ENCODE measurements around the gene SLMAP. TPM values are rescaled to one million over a fixed set of nuclear protein-coding genes. Genes with fewer than 3 reads are reported as not detected.
"Not testable (repeated sequence)": the region's sequence is repeated elsewhere in the genome, so short reads cannot be mapped to it uniquely, and the experiment has no call there.

The SLMAP gene
- total RNA-seq, 1 experiment from 2014 or later: 33.5 TPM

DNA sequence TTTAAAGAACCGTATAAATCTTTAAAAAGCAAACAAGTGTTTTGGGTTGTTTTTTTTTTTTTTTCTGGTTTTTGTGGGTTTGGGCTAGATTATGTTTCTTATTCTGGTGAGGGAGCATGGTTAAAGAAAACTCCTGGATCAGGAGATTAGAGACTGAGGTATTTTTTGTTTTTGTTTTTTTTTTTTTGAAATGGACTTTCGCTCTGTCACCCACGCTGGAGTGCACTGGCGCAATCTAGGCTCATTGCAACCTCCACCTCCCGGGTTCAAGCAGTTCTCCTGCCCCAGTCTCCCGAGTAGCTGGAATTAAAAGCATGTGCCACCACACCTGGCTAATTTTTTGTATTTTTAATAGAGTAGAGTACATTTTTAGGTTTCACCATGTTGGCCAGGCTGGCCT lies 95.2 kb downstream of the SLMAP start:
- H3K36me3 ChIP-seq (replicated peaks; ENCODE audit: control insufficient read depth, insufficient read depth, low read length): no peaks in the 10 kb centered on the region
- no peaks in the 10 kb centered on the region for H3K27me3 ChIP-seq (ENCODE audit: control insufficient read depth, insufficient read depth, low read length)
- no peak overlapping the region for H3K4me3 ChIP-seq (ENCODE audit: insufficient read depth, low read depth, low read length)
- DNase-seq: no peak

DNA sequence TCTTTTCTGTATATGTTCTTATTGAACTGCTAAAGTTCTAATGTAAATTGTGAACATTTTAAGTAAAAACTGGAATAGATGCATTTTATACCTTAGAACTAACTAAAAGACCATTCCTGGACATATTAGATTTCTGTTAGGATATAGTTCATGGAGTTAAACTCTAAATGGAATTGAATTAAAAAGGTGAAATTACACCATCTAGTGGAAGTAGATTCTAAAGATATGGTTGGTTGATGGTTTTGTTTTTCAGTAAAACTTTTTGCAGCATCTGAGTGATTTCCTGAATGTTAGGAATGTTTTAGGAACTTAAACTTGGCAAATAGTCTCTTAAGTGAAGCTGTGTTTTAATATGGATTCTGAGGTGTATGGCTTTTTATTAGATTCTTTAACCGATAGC lies 96.8 kb downstream of the SLMAP start:
- Histone ChIP-seq H3K36me3 (replicated peaks; ENCODE audit: control insufficient read depth, insufficient read depth, low read length) (no peaks in the 10 kb centered on the region), H3K27me3 (ENCODE audit: control insufficient read depth, insufficient read depth, low read length) (no peaks in the 10 kb centered on the region), H3K4me3 (ENCODE audit: insufficient read depth, low read depth, low read length) (no peak overlapping the region)
- no peak for DNase-seq

DNA sequence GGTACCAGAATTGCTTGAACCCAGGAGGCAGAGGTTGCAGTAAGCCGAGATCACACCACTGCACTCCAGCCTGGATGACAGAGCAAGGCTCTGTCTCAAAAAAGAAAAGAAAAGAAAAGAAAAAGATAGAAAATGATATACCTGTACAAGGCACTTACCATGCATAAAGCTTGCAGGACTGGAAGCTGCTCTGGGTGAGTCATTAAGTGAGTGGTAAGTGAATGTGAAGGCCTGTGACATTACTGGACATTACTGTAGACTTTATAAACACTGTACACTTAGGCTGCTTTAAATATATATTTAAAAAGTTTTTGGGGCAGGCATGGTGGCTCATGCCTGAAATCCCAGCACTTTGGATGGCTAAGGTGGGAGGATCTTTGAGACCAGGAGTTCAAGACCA lies 99.2 kb downstream of the SLMAP start:
- DNase-seq: no peak
- Histone ChIP-seq H3K36me3 (replicated peaks; ENCODE audit: control insufficient read depth, insufficient read depth, low read length) (no peaks in the 10 kb centered on the region), H3K4me3 (ENCODE audit: insufficient read depth, low read depth, low read length) (no peak overlapping the region), H3K27me3 (ENCODE audit: control insufficient read depth, insufficient read depth, low read length) (no peaks in the 10 kb centered on the region)

DNA sequence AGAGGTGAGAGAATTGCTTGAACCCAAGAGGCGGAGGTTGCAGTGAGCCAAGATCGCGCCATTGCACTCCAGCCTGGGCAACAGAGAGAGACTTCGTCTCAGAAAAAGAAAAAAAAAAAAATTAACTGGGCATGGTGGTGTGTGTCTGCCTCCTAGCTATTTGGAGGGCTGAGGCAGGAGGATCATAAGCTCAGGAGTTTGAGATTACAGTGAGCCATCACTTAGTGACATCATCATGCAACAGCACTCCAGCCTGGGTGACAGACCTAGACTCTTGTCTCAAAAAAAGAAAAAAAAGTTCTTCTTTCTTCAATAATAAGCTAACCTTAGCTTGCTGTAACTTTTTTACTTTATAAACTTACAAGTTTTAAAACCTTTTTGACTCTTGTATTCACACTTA lies 99.8 kb downstream of the SLMAP start:
- no peak for DNase-seq
- no peak overlapping the region for H3K4me3 ChIP-seq (ENCODE audit: insufficient read depth, low read depth, low read length)
- no peaks in the 10 kb centered on the region for H3K27me3 ChIP-seq (ENCODE audit: control insufficient read depth, insufficient read depth, low read length)
- no peaks in the 10 kb centered on the region for H3K36me3 ChIP-seq (replicated peaks; ENCODE audit: control insufficient read depth, insufficient read depth, low read length)

DNA sequence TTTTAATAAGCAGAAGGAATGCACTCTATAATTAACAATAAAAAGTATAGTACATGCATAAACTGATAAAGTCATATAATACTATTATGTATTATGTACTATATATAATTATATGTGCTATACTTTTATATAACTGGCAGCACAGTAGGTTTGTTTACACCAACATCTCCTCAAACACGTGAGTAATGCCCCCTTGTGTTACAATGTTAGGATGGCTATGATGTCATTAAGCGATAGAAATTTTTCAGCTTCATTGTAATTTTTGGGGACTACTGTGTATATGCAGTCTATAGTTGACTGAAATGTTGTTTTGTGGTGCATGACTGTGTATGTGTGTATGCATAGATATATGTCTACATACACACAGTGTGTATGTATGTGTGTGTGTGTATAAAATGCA lies 100.6 kb downstream of the SLMAP start:
- Histone ChIP-seq H3K36me3 (replicated peaks; ENCODE audit: control insufficient read depth, insufficient read depth, low read length) (peaks cover 1% of the 10 kb centered on the region; the same call in 1 of the 2 replicates), H3K27me3 (ENCODE audit: control insufficient read depth, insufficient read depth, low read length) (no peaks in the 10 kb centered on the region), H3K4me3 (ENCODE audit: insufficient read depth, low read depth, low read length) (no peak overlapping the region)
- DNase-seq: no peak

DNA sequence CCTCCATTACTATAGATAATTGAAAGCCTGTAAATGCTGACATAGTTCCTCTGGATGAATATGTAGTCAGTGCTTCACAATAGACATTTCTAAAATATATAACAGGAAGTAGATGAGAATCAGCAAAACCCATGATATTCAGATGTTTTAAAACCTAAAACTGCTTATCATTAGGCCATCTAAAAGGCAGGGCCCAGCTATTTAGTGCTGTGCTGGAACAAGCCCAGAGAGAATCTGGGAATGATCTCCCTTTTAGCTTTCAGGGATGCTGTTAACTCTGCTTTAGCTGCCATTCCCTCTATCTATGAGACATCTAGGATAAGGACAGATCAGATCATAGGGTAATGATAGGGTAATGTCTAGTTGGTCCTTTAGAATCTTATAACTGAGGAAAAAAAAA lies 106.8 kb downstream of the SLMAP start:
- DNase-seq: no peak
- no peaks in the 10 kb centered on the region for H3K27me3 ChIP-seq (ENCODE audit: control insufficient read depth, insufficient read depth, low read length)
- H3K36me3 ChIP-seq (replicated peaks; ENCODE audit: control insufficient read depth, insufficient read depth, low read length): peaks cover 4% of the 10 kb centered on the region
- H3K4me3 ChIP-seq (ENCODE audit: insufficient read depth, low read depth, low read length): no peak overlapping the region

DNA sequence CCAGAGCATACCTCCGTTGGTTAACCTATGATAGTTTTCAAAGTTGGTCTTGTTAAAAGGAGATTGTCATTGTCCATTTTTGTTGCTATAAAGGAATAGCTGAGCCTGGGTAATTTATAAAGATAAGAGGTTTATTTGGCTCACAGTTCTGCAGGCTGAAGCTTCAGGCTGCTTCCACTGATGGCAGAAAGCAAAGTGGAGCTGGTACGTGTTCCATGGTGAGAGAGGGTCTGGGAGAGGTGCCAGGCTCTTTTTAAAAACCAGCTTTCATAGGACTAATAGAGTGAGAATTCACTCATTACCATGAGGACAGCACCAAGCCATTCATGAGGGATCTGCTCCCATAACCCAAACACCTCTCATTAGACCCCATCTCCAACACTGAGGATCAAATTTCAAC lies 107.3 kb downstream of the SLMAP start:
- no peak overlapping the region for H3K4me3 ChIP-seq (ENCODE audit: insufficient read depth, low read depth, low read length)
- peaks cover 4% of the 10 kb centered on the region for H3K36me3 ChIP-seq (replicated peaks; ENCODE audit: control insufficient read depth, insufficient read depth, low read length)
- DNase-seq: no peak
- H3K27me3 ChIP-seq (ENCODE audit: control insufficient read depth, insufficient read depth, low read length): no peaks in the 10 kb centered on the region

DNA sequence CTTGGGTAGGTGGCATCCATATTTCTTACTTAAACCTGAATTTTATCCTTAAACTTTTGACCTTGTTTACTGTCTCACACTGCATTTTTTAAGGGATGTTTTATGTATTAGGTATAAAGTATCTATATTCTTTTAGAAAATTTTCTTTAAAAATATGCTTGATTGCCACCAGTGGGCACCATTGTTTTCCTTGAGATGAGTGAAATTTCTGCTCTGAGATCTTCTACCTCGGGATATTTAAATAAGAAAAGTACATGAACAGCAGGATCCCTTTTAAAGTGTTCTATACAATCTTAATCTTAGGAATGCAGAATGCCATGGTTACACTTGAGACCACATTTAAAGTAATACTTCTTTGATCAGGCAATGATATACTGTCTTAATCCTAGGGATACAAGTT lies 108.7 kb downstream of the SLMAP start:
- peak; percentile 1 for DNase-seq
- Histone ChIP-seq H3K36me3 (replicated peaks; ENCODE audit: control insufficient read depth, insufficient read depth, low read length) (peaks cover 4% of the 10 kb centered on the region), H3K27me3 (ENCODE audit: control insufficient read depth, insufficient read depth, low read length) (no peaks in the 10 kb centered on the region), H3K4me3 (ENCODE audit: insufficient read depth, low read depth, low read length) (no peak overlapping the region)

DNA sequence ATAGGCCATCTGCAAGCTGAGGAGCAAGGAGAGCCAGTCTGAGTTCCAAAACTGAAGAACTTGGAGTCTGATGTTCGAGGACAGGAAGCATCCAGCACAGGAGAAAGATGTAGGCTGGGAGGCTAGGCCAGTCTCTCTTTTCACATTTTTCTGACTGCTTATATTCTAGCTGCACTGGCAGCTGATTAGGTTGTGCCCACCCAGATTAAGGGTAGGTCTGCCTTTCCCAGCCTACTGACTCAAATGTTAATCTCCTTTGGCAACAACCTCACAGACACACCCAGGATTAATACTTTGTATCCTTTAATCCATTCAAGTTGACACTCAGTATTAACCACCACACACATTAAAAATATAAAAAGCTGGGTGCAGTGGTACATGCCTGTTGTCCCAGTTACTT lies 113.0 kb downstream of the SLMAP start:
- H3K36me3 ChIP-seq (replicated peaks; ENCODE audit: control insufficient read depth, insufficient read depth, low read length); H3K27me3 ChIP-seq (ENCODE audit: control insufficient read depth, insufficient read depth, low read length); H3K4me3 ChIP-seq (ENCODE audit: insufficient read depth, low read depth, low read length); DNase-seq: not testable (repeated sequence)

DNA sequence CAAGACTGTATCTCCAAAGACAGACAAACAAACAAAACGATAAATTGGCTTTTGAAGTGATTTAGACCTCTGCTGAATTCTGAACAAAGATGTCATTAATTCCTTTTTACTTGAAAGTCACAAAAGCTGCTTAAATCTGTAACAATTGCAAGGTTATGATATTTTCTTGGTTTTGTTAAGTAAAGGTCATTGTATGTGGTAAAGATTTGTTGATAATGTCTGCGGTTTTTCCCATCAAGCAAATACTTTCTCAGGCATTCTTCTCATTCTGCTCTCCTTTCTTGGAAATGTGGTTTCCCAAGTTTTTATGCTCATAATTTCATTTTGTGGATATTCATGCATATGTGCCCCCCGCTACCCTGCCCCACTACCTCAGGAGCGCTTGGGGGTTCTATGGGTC lies 116.5 kb downstream of the SLMAP start:
- no peaks in the 10 kb centered on the region for H3K36me3 ChIP-seq (replicated peaks; ENCODE audit: control insufficient read depth, insufficient read depth, low read length)
- H3K27me3 ChIP-seq (ENCODE audit: control insufficient read depth, insufficient read depth, low read length): no peaks in the 10 kb centered on the region
- DNase-seq: no peak
- H3K4me3 ChIP-seq (ENCODE audit: insufficient read depth, low read depth, low read length): no peak overlapping the region

DNA sequence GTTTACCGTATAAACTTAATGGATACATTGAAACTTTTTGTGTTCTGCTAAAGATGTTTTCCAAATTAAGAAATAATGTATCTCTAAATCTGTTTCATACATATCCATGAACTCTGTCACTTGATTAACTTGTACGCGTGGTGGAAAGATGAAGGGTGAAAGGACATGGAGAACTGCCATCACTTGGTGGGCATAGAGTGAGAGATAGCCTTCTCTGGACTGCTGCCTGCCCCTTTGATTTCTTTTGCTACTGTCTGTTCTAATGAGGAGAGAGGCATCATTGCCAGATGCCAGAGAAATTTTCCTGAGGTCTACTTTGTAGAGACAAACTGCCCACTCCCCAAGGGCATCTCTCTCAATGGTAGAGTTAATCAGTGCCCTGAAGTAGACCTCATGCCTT lies 120.5 kb downstream of the SLMAP start:
- H3K4me3 ChIP-seq (ENCODE audit: insufficient read depth, low read depth, low read length): no peak overlapping the region
- no peak for DNase-seq
- H3K36me3 ChIP-seq (replicated peaks; ENCODE audit: control insufficient read depth, insufficient read depth, low read length): no peaks in the 10 kb centered on the region
- H3K27me3 ChIP-seq (ENCODE audit: control insufficient read depth, insufficient read depth, low read length): no peaks in the 10 kb centered on the region

DNA sequence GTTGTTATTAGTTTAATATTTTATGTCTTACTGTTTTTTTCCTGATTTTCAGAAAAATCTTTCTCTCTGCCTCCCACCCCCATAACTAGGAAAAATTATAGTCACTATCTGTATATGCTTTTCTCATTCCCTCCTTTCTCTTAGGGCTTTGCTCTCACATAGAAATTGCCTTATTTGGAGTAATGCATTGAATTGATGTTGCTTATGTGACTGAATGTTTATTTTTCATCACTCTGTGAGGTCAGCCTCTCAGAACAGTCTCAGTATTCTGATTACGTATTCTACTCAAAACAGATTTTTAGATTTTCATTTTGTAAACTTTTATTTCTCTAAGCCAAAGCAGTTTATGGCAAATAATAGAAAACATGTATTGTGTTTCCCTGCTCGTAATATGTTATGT lies 121.0 kb downstream of the SLMAP start:
- DNase-seq: no peak
- no peak overlapping the region for H3K4me3 ChIP-seq (ENCODE audit: insufficient read depth, low read depth, low read length)
- H3K27me3 ChIP-seq (ENCODE audit: control insufficient read depth, insufficient read depth, low read length): no peaks in the 10 kb centered on the region
- H3K36me3 ChIP-seq (replicated peaks; ENCODE audit: control insufficient read depth, insufficient read depth, low read length): no peaks in the 10 kb centered on the region

DNA sequence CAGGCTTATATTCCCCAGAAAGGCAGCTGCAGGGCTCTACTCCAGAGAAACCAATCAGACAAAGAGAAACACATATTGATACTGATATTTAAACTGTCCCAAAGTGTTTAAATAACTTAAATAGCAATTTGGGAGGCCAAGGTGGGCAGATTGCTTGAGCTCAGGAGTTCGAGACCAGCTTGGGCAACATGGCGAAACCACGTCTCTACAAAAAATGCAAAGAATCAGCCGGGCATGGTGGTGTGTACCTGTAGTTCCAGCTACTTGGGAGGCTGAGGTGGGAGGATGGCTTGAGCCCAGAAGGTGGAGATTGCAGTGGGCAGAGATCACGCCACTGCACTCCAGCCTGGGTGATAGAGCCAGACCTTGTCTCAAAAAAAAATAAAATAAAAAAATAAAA lies 128.3 kb downstream of the SLMAP start:
- not testable (repeated sequence) for H3K27me3 ChIP-seq (ENCODE audit: control insufficient read depth, insufficient read depth, low read length); H3K4me3 ChIP-seq (ENCODE audit: insufficient read depth, low read depth, low read length); H3K36me3 ChIP-seq (replicated peaks; ENCODE audit: control insufficient read depth, insufficient read depth, low read length); DNase-seq

DNA sequence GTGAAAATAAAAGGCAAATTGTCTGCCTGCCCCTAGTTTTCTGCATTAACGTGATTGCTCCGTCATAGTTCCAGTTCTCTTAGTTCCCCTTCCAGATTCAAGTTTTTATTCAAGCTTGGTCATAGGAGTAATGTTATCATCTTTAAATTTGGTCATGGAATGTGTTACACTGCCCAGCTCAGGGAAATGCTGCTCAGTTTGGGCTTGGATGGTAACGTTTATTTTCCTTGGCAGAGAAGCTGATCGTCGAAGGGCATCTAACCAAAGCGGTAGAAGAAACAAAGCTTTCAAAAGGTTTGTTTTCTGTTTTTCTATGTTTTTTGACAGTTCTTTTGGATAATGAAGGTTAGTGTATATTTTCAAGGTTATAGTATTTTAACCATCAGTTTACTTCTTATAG lies 133.7 kb downstream of the SLMAP start:
- no peak for DNase-seq
- Histone ChIP-seq H3K36me3 (replicated peaks; ENCODE audit: control insufficient read depth, insufficient read depth, low read length) (no peaks in the 10 kb centered on the region), H3K27me3 (ENCODE audit: control insufficient read depth, insufficient read depth, low read length) (no peaks in the 10 kb centered on the region), H3K4me3 (ENCODE audit: insufficient read depth, low read depth, low read length) (no peak overlapping the region)

DNA sequence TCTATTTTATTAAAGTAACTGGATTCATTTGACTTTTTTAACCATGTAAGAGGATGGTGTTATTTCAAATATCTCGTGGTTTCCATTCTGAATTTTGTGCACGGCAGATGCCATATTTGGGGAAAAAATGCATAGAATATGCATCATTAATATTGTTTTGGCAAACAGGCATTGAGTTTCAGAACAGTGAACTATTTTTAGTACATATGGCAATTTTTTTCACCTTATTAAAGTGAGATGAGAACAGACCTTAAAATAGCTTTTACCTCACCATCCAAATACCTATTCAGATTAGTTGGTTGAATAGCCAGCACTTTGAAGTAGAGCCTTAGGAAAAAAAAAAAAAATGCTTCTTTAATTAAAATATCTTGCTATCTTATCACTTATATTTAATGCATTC lies 134.8 kb downstream of the SLMAP start:
- no peak for DNase-seq
- no peaks in the 10 kb centered on the region for H3K36me3 ChIP-seq (replicated peaks; ENCODE audit: control insufficient read depth, insufficient read depth, low read length)
- H3K4me3 ChIP-seq (ENCODE audit: insufficient read depth, low read depth, low read length): no peak overlapping the region
- no peaks in the 10 kb centered on the region for H3K27me3 ChIP-seq (ENCODE audit: control insufficient read depth, insufficient read depth, low read length)

DNA sequence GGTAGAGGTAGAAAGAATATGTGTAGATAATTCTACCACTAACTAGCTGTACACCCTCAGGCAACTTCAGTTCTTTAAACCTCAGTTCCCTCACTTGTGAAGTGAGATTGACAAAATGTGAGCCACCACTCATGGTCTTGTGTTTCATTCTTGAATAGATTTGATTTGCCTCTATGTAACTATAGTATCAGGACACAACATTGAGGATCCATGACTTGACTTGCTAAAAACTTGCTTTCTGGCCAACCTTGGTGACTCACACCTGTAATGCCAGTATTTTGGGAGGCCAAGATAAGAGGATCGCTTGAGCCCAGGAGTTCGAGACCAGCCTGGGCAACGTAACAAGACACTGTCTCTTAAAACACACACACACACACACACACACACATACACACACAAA lies 136.3 kb downstream of the SLMAP start:
- no peaks in the 10 kb centered on the region for H3K27me3 ChIP-seq (ENCODE audit: control insufficient read depth, insufficient read depth, low read length)
- DNase-seq: no peak
- no peaks in the 10 kb centered on the region for H3K36me3 ChIP-seq (replicated peaks; ENCODE audit: control insufficient read depth, insufficient read depth, low read length)
- no peak overlapping the region for H3K4me3 ChIP-seq (ENCODE audit: insufficient read depth, low read depth, low read length)
